Body of pancreas (tissue), 4 donors: ENCODE data around the gene UTRN.

Experiments used
- CTCF ChIP-seq, 7 experiments: fragments of 450-650 bp in 4 of 7; fragments of 200-600 bp in 3 of 7; sonication (generic) in 3 of 7; IDR thresholded peaks; one replicate each; pipeline ENCODE4 v1.5.1; 2016 to 2019; ENCODE audit warnings: antibody characterized with exemption in 7 of 7
- POLR2A ChIP-seq, 3 donors: fragments of 450-650 bp; IDR thresholded peaks; one replicate each; pipeline ENCODE4 v1.6.1; 2016; ENCODE audit warnings: antibody characterized with exemption in 3 of 3, mild to moderate bottlenecking in 2 of 3

GRCh38 chr6:144330017-144330987, 45.2 kb downstream of the UTRN start:
- TF ChIP-seq POLR2A (IDR thresholded peaks at IDR 0.05) (peak in 1 of 3 donors; percentile 16), CTCF (IDR thresholded peaks at IDR 0.05) (no peak)
